ENCODE data around the gene SDK2.
A peak's percentile ranks its signal among the peaks of the same experiment; 100 is the strongest.

The SDK2 gene

DNA sequence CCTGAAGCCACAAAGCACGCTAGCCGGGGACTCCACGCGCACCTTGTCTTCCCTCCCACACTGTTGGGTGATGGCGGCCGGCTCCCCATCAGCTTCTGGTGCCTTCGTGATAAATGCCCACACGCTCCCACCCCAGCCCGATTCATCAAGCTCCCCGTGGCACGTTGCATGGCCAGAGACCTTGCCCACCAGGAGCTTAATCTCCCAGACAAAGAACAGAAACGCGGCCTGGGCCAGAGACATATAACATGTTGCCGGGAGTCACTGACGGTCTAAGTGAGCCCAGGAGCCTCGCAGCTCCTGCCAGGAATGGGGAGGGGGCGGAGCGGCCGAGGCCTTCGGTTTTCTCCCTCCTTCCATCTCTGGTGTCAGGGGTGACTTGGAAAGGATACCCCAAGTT, 93.1 kb downstream of the SDK2 start:
- no peak for DNase-seq

GRCh38 chr17:73550556-73550955, 93.7 kb downstream of the SDK2 start:
- DNase-seq = no peak

DNA sequence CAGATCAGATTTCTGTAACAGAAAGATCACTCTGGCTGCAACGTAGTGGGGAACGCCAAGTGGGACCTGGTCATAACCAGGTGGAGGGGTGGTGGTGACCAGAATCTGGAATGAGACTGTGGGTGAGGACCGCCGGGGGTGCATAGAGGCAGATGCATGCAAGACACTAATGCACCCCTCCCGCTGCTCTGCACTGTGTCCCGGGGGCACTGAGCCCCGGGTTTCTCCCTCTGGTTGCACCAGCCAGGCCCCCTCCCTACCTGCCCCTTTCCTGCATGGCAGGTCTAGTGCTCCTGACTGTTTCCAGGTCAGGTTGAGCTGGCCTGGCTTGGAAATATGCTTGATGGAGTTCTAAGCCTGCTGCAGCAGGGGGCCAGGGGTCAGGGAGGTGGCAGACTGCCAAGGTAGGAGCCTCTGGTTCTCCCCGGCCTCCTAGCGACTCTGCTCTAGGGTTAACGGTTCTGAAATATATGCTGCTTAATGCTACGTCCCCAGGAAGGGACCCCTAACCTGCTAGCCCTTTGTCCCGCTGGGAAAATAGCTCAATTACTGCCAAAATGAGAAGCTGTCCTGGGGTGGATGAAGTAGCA, 94.3 kb downstream of the SDK2 start:
- no peak for DNase-seq

GRCh38 chr17:73548620-73549311, 95.5 kb downstream of the SDK2 start:
- no peak for DNase-seq

DNA sequence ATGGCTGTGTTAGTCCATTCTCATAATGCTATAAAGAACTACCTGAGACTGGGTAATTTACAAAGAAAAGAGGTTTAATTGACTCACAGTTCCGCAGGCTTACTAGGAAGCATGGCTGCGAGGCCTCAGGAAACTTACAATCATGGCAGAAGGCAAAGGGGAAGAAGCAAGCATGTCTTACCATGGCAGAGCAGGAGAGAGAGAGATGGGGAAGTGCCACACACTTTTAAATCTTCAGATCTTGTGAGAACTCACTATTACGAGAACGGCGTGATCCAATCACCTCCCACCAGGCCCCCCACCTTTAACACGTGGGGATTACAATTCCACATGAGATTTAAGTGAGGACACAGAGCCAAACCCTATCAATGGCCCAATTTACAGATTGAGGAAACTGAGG, 96.5 kb downstream of the SDK2 start:
- no peak for DNase-seq

GRCh38 chr17:73546770-73547536, 97.3 kb downstream of the SDK2 start:
- peak; percentile 24 for DNase-seq

- DNase-seq = no peak
Measured at GRCh38 chr17:73546114-73546513, 98.1 kb downstream of the SDK2 start.

- no peak for DNase-seq
Measured at GRCh38 chr17:73545109-73546032, 98.9 kb downstream of the SDK2 start.

GRCh38 chr17:73544333-73544732, 99.9 kb downstream of the SDK2 start:
- DNase-seq = no peak

GRCh38 chr17:73542323-73542722, 101.9 kb downstream of the SDK2 start:
- DNase-seq = no peak

DNA sequence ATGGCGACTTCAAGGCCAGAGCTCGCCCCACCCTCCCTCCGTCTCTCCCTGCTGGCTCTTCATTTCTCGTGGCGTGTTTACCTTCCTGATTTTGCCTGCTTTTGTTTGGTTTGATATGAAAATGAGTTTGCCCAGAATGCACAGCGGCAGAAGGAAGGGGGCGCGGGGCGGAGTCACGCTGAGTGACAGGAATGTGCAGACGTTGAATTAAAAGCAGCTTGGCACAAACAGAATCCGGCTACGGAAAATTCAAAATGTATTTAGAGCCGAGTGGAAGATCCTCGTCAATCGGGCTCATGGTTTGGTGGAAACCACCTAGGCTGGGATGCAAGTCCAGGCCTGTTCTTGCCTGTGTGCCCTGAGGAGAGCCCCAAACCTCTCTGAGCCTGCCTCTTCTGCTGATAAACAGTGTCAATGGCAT, 102.7 kb downstream of the SDK2 start:
- DNase-seq = no peak

DNA sequence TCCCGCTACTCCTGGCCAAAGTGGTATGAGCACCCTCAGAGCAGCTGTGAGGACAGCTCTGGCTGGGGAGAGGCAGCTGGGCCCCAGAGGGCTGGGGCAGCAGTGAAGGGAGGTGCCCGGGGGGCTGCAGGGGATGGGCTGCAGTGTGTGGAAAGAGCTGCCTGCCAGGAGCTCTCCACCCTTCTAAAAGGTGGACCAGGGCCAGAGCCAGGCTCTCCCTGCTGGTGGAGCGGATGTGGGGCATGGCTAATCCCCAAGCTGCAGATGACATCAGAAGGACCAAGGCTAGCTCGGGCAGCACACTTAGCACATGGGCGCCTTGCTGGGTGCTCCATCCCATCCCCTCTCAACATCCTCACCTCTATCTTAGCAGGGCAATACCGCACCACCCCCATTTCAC, 103.1 kb downstream of the SDK2 start:
- no peak for DNase-seq

GRCh38 chr17:73539166-73539565, 105.1 kb downstream of the SDK2 start:
- DNase-seq = no peak

DNA sequence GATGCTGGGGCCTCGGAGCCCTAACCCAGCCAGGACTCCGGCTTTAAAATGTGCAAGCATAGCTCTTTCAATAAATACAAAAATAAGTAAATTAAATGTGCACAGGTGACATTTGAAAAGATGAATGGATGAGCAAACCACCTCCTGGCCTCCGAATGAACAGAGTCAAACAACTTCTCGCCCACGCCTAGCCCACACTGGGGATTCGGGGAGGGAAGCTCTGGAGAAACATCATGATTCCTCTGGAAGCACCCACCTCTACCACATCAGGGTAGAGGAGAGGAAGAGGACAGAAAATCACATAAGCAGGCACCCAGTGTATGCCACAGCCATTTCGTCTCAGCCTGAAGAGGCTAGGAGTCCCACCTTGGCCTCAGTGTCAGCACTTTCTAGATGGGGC, 105.8 kb downstream of the SDK2 start:
- no peak for DNase-seq

DNA sequence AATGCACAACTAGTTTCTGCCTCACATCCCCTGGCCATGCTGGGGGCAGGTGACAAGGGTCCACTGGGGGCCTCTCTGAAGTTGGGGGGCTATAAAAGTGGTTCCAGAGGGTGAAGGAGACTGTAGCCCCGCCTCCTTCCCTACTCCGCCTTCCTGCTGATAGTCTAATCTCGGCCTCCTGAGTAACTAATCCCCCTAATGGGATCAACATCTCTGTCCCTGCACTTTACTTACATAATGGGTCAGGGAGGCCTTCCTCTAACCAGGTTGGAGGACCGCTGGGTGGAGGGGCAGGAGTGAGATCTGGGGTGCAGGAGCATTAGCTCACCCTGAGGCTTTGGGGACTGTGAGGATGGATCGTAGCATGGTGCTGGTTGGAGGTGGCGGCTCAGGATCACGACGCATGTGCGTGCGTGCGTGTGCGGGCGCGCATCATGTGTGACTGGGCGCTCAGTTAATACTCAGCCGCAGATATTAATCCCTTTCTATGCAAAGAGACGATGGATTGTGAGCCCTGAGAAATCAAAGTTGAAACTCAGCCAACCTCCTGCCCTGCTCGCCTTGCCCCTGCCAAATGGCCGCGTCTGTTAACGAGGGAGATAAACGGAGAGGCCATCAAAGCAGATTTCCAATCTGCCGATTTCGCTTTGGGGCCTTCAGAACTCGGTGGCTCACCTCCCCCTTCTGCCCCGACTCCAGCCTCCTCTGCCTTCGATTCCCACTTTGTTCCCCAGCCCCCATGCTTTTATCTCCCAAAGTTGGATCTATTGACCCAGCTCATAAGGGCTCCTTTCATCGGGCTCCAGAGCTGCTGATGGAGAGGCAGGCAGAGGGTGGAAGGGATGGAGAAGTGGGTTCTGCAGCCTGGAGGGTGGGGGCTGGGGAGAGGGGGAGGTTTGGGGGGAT, 107.3 kb downstream of the SDK2 start:
- no peak for DNase-seq

- DNase-seq = no peak
Measured at GRCh38 chr17:73535746-73536145, 108.5 kb downstream of the SDK2 start.

DNA sequence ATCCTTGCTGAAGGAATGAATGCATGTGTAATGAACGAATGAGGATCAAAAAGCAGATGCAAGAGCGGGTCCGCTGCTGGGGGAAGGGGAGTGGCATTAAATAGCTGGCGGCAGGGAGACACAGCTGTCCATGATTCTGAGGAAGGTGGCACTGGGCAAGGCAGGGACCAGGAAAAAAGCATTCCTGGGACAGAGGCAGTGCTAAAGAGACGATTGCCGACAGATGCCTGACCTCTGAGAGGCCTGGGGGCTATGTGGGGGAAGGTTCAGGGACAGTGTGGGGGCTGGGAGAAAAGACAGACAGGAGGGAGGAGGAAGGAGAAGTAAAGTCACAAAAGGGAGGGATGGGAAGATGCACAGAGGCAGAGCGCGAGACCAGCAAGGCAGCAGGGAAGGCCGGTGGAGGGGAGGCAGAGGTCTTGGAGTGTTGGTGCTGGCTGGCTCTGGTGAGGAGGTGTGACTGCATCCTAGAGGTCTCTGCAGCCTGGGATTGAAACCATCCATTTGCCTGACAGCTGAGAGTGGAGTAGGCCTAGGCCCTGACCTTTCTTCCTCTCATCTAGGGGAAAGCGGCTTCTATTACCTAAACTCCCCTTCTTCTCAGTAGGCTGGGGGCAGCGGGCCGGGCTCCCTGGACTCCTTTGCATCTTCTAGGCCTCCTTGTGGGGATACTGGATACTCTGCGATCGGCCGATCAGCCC, 109.9 kb downstream of the SDK2 start:
- DNase-seq = no peak

DNA sequence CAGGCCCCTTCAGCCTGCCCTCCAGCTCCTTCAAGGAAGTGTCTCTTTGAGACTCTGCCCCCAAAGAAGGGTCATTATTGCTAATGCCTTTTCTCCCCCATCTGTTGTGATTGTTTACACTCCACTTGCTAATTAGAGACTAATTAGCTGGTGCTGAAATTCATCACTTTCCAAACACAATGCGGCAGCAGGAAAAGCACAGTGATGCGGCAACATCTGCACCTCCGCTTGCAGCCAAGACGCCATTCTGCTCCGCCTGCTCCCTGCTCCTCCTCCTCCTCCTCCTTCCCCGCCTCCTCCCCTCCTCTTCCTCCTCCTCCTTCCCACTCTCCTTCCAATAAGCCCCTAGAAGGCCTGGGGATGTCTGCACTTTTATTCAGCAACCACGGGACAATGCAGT, 110.5 kb downstream of the SDK2 start:
- no peak for DNase-seq

DNA sequence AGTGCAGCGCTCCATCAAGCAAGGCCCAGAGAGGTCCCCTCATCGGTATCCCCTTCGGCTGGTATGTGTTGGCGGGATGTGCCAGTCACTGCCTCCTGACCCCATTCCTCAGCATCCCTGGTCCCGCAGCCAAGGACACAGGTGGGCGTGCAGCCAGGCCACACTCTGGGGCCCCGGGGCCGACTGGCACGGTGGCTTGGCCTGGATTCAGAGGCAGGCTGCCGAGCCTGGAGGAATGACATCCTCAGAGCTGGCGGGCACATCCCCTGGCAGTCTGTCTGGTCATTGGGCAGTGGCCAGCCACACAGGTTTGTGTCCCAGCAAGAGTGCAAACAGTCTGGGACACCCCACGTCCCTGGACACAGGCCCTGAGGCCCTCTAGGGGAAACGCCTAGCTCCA, 111.1 kb downstream of the SDK2 start:
- no peak for DNase-seq

DNA sequence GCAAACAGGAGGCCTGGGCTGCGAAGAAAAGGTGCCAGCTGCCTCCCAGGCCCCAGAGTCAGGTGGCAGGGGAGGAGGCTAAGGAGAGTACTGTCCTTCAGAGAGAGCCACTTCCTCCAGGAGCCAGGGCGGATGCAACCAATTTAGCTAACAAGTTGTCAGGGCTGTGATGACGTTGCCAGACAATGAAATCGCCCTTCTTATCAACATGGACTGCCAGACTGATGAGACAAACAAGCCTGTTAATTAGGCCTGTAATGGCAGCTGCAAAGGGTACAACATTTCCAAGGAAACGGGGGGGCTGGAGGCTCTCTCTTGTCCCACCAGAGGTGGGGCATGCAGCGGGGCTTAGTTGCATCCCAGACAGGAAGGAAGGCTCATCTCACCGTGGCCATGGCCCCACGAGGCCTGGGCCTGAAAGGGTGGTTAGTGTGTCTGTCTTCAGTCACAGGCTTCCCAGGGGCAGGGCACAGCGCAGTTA, 111.8 kb downstream of the SDK2 start:
- no peak for DNase-seq

- no peak for DNase-seq
Measured at GRCh38 chr17:73531158-73531557, 113.1 kb downstream of the SDK2 start.
